ENCODE data around the gene ABHD10. TPM values are rescaled to one million over a fixed set of nuclear protein-coding genes. Genes with fewer than 3 reads are reported as not detected.
"Not testable (repeated sequence)": the region's sequence is repeated elsewhere in the genome, so short reads cannot be mapped to it uniquely, and the experiment has no call there.

Gene ABHD10
- total and polyA plus RNA-seq, 2 donors = 32.7 to 42.4 TPM

DNA sequence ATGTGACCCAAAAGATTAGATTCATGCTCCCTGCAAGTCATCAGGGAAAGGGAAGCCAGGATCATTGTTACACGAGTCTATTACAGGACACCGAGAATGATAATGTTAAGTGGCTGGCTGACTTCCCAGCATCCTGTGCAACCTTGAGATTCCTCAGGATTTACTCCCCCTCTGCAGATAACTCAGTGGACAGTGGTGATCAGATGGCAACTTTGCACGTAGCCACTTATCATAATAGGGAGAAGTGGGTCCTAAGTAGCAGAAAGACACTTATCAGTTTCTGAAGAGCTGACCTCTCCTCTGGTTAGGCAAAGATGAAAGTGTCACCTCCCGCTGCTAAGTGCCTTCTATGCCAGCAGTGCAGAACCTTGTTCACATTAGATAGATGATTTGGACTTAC is 49.0 kb downstream of the ABHD10 start:
- no peak overlapping the region for H3K27ac ChIP-seq (ENCODE audit: low read depth in 1 of 2, low read length in 1 of 2)
- H3K36me3 ChIP-seq (ENCODE audit: control insufficient read depth in 2 of 2, insufficient read depth in 2 of 2, low read length in 1 of 2) = no peaks in the 10 kb centered on the region
- no peaks in the 10 kb centered on the region for H3K27me3 ChIP-seq (ENCODE audit: control insufficient read depth in 2 of 2, insufficient read depth in 1 of 2, low read length in 1 of 2)
- no peaks in the 10 kb centered on the region for H3K4me1 ChIP-seq (ENCODE audit: control insufficient read depth in 2 of 2, insufficient read depth in 2 of 2, low read length in 2 of 2)
- peaks cover 0 to 3% of the 10 kb centered on the region in 2 donors for H3K9me3 ChIP-seq (ENCODE audit: control insufficient read depth in 2 of 2, insufficient read depth in 1 of 2, low read length in 1 of 2)
- WGBS = 96% methylated on average over 4 of the region's 4 CpGs
- DNase-seq (ENCODE audit: low read depth in 6 of 9, low spot score in 9 of 9) = no peak
- no peak overlapping the region for H3K4me3 ChIP-seq (ENCODE audit: low read length in 2 of 2)

DNA sequence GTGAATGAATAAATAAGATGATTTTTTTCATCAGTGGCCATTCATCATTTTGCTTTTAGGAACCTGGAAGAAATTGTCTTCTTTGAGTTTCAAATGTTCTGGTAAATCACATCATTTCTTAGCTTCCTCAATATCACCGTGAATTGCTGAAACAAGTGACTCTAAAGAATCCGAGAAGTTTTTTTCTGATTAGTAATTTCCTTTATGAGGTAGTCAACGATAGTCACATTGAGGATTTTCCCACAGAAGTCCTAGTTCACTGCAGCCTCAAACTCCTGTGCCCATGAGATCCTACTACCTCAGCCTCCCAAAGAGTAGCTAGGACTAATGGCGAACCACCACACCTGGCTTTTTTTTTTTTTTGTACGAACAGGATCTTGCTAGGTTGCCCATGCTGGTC is 52.1 kb downstream of the ABHD10 start:
- H3K27me3 ChIP-seq (ENCODE audit: control insufficient read depth in 2 of 2, insufficient read depth in 1 of 2, low read length in 1 of 2) = no peaks in the 10 kb centered on the region
- H3K27ac ChIP-seq (ENCODE audit: low read depth in 1 of 2, low read length in 1 of 2) = no peak overlapping the region
- H3K9me3 ChIP-seq (ENCODE audit: control insufficient read depth in 2 of 2, insufficient read depth in 1 of 2, low read length in 1 of 2) = peaks cover 0 to 3% of the 10 kb centered on the region in 2 donors
- WGBS = 97% methylated on average over 5 of the region's 5 CpGs
- H3K4me3 ChIP-seq (ENCODE audit: low read length in 2 of 2) = no peak overlapping the region
- no peaks in the 10 kb centered on the region for H3K36me3 ChIP-seq (ENCODE audit: control insufficient read depth in 2 of 2, insufficient read depth in 2 of 2, low read length in 1 of 2)
- no peaks in the 10 kb centered on the region for H3K4me1 ChIP-seq (ENCODE audit: control insufficient read depth in 2 of 2, insufficient read depth in 2 of 2, low read length in 2 of 2)
- DNase-seq (ENCODE audit: low read depth in 6 of 9, low spot score in 9 of 9) = no peak

DNA sequence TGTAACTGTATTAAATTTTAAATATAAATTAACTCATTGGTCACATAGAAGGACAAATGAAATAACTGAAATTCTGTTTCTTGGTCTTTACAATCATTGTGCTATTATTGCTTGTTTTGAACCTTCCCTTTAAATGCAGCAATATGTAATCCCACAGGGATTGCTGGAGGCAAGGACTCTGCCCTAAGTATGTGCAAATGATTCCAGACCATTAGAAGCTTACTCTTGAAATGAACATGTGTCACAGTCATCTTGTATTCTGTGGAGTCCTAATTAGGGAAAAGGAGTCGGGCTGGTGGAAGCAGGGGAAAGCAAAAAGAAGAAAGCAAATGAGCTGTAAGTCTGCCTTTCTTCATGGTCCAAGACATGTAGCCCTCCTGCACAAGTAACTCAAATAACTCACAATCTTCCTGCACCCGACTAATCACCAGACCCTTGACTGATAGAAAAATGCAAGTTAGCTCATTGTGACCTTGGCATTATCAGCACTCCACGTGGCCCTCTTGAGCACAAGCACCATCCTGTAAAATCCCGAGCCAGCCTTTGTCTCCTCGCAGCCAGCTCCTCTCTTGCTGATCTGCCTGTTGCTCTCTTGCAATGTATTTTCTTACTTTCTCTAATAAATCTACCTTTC is 53.4 kb downstream of the ABHD10 start:
- H3K27me3 ChIP-seq (ENCODE audit: control insufficient read depth in 2 of 2, insufficient read depth in 1 of 2, low read length in 1 of 2) = no peaks in the 10 kb centered on the region
- H3K9me3 ChIP-seq (ENCODE audit: control insufficient read depth in 2 of 2, insufficient read depth in 1 of 2, low read length in 1 of 2) = peaks cover 0 to 3% of the 10 kb centered on the region in 2 donors
- no peak for DNase-seq (ENCODE audit: low read depth in 6 of 9, low spot score in 9 of 9)
- 96% methylated on average over 5 of the region's 5 CpGs for WGBS
- no peak overlapping the region for H3K27ac ChIP-seq (ENCODE audit: low read depth in 1 of 2, low read length in 1 of 2)
- H3K4me3 ChIP-seq (ENCODE audit: low read length in 2 of 2) = no peak overlapping the region
- no peaks in the 10 kb centered on the region for H3K4me1 ChIP-seq (ENCODE audit: control insufficient read depth in 2 of 2, insufficient read depth in 2 of 2, low read length in 2 of 2)
- no peaks in the 10 kb centered on the region for H3K36me3 ChIP-seq (ENCODE audit: control insufficient read depth in 2 of 2, insufficient read depth in 2 of 2, low read length in 1 of 2)

GRCh38 chr3:112034436-112034835 is 55.6 kb downstream of the ABHD10 start, which contains the start of gene TMPRSS7:
TMPRSS7 (plus strand) TSS chr3:112034736; CDS start chr3:112034846, 110 bp downstream.
- Histone ChIP-seq H3K4me3 (ENCODE audit: low read length in 2 of 2) (no peak within 1 kb of the TSS), H3K27ac (ENCODE audit: low read depth in 1 of 2, low read length in 1 of 2) (no peak within 1 kb of the TSS), H3K9me3 (ENCODE audit: control insufficient read depth in 2 of 2, insufficient read depth in 1 of 2, low read length in 1 of 2) (peaks cover 0 to 3% of the 10 kb centered on the region in 2 donors), H3K36me3 (ENCODE audit: control insufficient read depth in 2 of 2, insufficient read depth in 2 of 2, low read length in 1 of 2) (no peaks in the 10 kb centered on the region), H3K4me1 (ENCODE audit: control insufficient read depth in 2 of 2, insufficient read depth in 2 of 2, low read length in 2 of 2) (peaks cover 0 to 2% of the 10 kb centered on the region in 2 donors), H3K27me3 (ENCODE audit: control insufficient read depth in 2 of 2, insufficient read depth in 1 of 2, low read length in 1 of 2) (no peaks in the 10 kb centered on the region)
- WGBS = 96% methylated on average over 4 of the region's 4 CpGs
- no peak for DNase-seq (ENCODE audit: low read depth in 6 of 9, low spot score in 9 of 9)

DNA sequence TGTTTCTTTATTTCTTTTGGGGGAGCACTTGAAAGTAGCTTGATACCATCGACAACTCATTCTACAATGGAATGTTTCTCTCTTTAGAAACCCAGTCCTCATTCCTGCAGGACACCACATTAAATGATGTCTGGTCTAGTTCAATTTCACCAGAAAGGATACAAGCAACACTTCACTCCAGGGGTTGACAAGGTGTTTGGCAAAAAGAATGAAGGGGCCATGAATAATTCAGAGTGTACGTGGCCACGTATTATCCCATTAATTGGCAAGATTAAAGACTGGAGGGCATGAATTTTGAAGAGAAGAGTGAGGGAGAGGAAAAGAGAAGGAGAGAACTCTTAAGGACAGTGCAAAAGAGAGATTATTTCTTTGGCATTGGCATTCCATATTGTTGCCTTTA is 56.4 kb downstream of the ABHD10 start:
- no peak for DNase-seq (ENCODE audit: low read depth in 6 of 9, low spot score in 9 of 9)

GRCh38 chr3:112037194-112037593 is 58.4 kb downstream of the ABHD10 start:
- H3K27ac ChIP-seq (ENCODE audit: low read depth in 1 of 2, low read length in 1 of 2); DNase-seq (ENCODE audit: low read depth in 6 of 9, low spot score in 9 of 9); H3K9me3 ChIP-seq (ENCODE audit: control insufficient read depth in 2 of 2, insufficient read depth in 1 of 2, low read length in 1 of 2); H3K4me3 ChIP-seq (ENCODE audit: low read length in 2 of 2); H3K36me3 ChIP-seq (ENCODE audit: control insufficient read depth in 2 of 2, insufficient read depth in 2 of 2, low read length in 1 of 2); H3K4me1 ChIP-seq (ENCODE audit: control insufficient read depth in 2 of 2, insufficient read depth in 2 of 2, low read length in 2 of 2); H3K27me3 ChIP-seq (ENCODE audit: control insufficient read depth in 2 of 2, insufficient read depth in 1 of 2, low read length in 1 of 2): not testable (repeated sequence)
- 92% methylated on average over 4 of the region's 4 CpGs for WGBS

More for the DNA sequence above, 56.4 kb downstream of the ABHD10 start:
- no peaks in the 10 kb centered on the region for H3K36me3 ChIP-seq (ENCODE audit: control insufficient read depth in 2 of 2, insufficient read depth in 2 of 2, low read length in 1 of 2)
- no peak overlapping the region for H3K4me3 ChIP-seq (ENCODE audit: low read length in 2 of 2)
- H3K9me3 ChIP-seq (ENCODE audit: control insufficient read depth in 2 of 2, insufficient read depth in 1 of 2, low read length in 1 of 2) = peaks cover 0 to 3% of the 10 kb centered on the region in 2 donors
- peaks cover 1 to 2% of the 10 kb centered on the region in 2 donors for H3K4me1 ChIP-seq (ENCODE audit: control insufficient read depth in 2 of 2, insufficient read depth in 2 of 2, low read length in 2 of 2)
- WGBS = 81% methylated on average over 3 of the region's 3 CpGs
- H3K27ac ChIP-seq (ENCODE audit: low read depth in 1 of 2, low read length in 1 of 2) = no peak overlapping the region
- no peaks in the 10 kb centered on the region for H3K27me3 ChIP-seq (ENCODE audit: control insufficient read depth in 2 of 2, insufficient read depth in 1 of 2, low read length in 1 of 2)

DNA sequence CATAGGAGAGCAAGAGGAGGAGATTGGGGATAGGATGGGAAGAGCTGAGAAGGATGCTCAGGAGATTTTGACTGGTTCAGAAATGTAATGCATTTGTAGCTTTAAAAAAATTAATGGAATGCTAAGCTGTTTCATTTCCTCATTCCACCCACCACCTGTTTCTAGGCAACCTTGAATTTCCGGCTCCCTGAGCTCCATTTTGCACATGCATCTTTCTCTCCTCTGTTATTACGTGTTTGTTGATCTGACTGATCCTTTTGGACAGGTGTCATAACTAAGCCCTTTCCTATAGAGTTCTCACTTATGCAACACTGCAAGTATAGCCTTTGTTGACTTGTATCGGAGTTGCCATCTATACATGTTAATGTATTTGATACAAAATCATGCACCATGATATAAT is 60.0 kb downstream of the ABHD10 start:
- no peaks in the 10 kb centered on the region for H3K27me3 ChIP-seq (ENCODE audit: control insufficient read depth in 2 of 2, insufficient read depth in 1 of 2, low read length in 1 of 2)
- peaks cover 2 to 4% of the 10 kb centered on the region in 2 donors for H3K4me1 ChIP-seq (ENCODE audit: control insufficient read depth in 2 of 2, insufficient read depth in 2 of 2, low read length in 2 of 2)
- no peak overlapping the region for H3K27ac ChIP-seq (ENCODE audit: low read depth in 1 of 2, low read length in 1 of 2)
- no peak overlapping the region for H3K4me3 ChIP-seq (ENCODE audit: low read length in 2 of 2)
- H3K36me3 ChIP-seq (ENCODE audit: control insufficient read depth in 2 of 2, insufficient read depth in 2 of 2, low read length in 1 of 2) = no peaks in the 10 kb centered on the region
- H3K9me3 ChIP-seq (ENCODE audit: control insufficient read depth in 2 of 2, insufficient read depth in 1 of 2, low read length in 1 of 2) = no peaks in the 10 kb centered on the region
- 91% methylated on average over 3 of the region's 3 CpGs for WGBS
- no peak for DNase-seq (ENCODE audit: low read depth in 6 of 9, low spot score in 9 of 9)

DNA sequence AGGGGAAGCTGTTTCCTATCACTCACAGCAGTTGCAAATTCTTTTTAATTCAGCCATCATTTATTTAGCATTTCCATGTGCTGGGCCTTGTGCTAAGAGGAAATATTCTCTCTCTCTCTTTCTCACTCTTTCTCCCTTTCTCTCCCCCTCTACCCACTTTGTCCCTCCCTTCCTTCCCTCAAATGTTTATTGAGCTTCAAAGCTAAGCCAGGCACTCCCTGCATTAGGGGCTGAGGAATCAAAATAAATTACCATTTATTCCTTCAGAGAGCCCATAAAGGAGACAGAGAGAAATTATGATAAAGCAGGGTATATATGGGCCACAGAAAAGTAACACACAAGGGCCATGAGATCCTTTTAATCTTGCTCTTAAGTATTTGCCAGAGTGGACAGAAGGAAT is 62.5 kb downstream of the ABHD10 start:
- Histone ChIP-seq H3K4me1 (ENCODE audit: control insufficient read depth in 2 of 2, insufficient read depth in 2 of 2, low read length in 2 of 2) (peaks cover 4 to 8% of the 10 kb centered on the region in 2 donors), H3K9me3 (ENCODE audit: control insufficient read depth in 2 of 2, insufficient read depth in 1 of 2, low read length in 1 of 2) (peaks cover 0 to 3% of the 10 kb centered on the region in 2 donors), H3K27ac (ENCODE audit: low read depth in 1 of 2, low read length in 1 of 2) (no peak overlapping the region), H3K4me3 (ENCODE audit: low read length in 2 of 2) (no peak overlapping the region), H3K27me3 (ENCODE audit: control insufficient read depth in 2 of 2, insufficient read depth in 1 of 2, low read length in 1 of 2) (no peaks in the 10 kb centered on the region), H3K36me3 (ENCODE audit: control insufficient read depth in 2 of 2, insufficient read depth in 2 of 2, low read length in 1 of 2) (no peaks in the 10 kb centered on the region)
- DNase-seq (ENCODE audit: low read depth in 6 of 9, low spot score in 9 of 9) = no peak

DNA sequence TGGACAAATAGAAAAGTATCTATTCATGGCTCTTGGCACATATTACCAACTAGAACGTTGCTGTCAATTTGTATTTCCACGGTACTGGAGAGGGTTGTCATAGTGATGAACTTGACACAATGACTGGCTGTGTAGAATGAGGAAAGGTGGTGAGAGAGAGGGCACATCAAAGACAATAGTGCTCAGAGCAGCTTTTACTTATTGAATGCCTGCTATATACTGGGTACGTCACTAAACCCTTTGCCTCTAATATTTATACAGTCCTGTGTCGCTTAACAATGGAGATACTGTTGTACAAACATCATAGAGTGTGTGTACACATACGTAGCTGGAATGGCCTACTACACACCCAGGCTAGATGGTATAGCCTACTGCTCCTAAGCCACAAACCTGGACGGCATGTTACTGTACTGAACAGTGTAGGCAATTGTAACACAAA is 64.0 kb downstream of the ABHD10 start:
- 95% methylated on average over 6 of the region's 6 CpGs for WGBS
- H3K27ac ChIP-seq (ENCODE audit: low read depth in 1 of 2, low read length in 1 of 2) = no peak overlapping the region
- no peaks in the 10 kb centered on the region for H3K27me3 ChIP-seq (ENCODE audit: control insufficient read depth in 2 of 2, insufficient read depth in 1 of 2, low read length in 1 of 2)
- H3K36me3 ChIP-seq (ENCODE audit: control insufficient read depth in 2 of 2, insufficient read depth in 2 of 2, low read length in 1 of 2) = no peaks in the 10 kb centered on the region
- H3K9me3 ChIP-seq (ENCODE audit: control insufficient read depth in 2 of 2, insufficient read depth in 1 of 2, low read length in 1 of 2) = peaks cover 0 to 3% of the 10 kb centered on the region in 2 donors
- peaks cover 4 to 8% of the 10 kb centered on the region in 2 donors for H3K4me1 ChIP-seq (ENCODE audit: control insufficient read depth in 2 of 2, insufficient read depth in 2 of 2, low read length in 2 of 2)
- DNase-seq (ENCODE audit: low read depth in 6 of 9, low spot score in 9 of 9) = no peak
- no peak overlapping the region for H3K4me3 ChIP-seq (ENCODE audit: low read length in 2 of 2)
